ENCODE measurements around the gene ZBTB12.

DNA sequence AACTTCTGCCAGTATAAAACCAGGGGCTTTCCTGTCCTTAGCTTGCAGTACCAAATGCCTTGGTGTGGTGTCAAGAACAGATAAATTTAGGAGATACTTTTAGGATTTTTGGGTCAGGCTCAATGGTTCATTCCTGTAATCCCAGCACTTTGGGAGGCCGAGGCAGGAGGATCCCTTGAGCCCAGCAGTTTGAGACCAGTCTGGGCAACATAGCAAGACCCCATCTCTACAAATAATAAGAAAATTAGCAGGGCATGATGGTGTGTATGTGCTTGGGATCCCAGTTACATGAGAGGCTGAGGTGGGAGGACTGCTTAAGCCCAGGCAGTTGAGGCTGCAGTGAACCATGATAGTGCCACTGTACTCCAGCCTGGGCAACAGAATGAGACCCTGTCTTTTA lies 3.2 kb upstream of the ZBTB12 start:
- TF ChIP-seq SP2 (IDR thresholded peaks at IDR 0.05; ENCODE audit: extremely low read depth, low read depth, low read length, poor library complexity, severe bottlenecking): no peak
- TF ChIP-seq, protein P1, sequence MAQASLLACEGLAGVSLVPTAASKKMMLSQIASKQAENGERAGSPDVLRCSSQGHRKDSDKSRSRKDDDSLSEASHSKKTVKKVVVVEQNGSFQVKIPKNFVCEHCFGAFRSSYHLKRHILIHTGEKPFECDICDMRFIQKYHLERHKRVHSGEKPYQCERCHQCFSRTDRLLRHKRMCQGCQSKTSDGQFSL (CRISPR knock-in tag; IDR thresholded peaks at IDR 0.05): no peak
- TF ChIP-seq, protein P1 (tag; IDR thresholded peaks at IDR 0.05): no peak
